Stimulated activated CD8-positive, alpha-beta memory T cell treated with anti-CD3 and anti-CD28 coated beads, Interleukin-7, amount 100 ng/mL, for 1 hour (primary cell): ENCODE results near the gene SPATA24.
"Not testable (repeated sequence)": the region's sequence is repeated elsewhere in the genome, so short reads cannot be mapped to it uniquely, and the experiment has no call there.

Source experiments
- DNase-seq, 2 donors: peaks; one replicate each; pipeline ENCODE4 v3.0.0-alpha.2; 2020; ENCODE audit warnings: low read depth in 2 of 2

The SPATA24 gene

DNA sequence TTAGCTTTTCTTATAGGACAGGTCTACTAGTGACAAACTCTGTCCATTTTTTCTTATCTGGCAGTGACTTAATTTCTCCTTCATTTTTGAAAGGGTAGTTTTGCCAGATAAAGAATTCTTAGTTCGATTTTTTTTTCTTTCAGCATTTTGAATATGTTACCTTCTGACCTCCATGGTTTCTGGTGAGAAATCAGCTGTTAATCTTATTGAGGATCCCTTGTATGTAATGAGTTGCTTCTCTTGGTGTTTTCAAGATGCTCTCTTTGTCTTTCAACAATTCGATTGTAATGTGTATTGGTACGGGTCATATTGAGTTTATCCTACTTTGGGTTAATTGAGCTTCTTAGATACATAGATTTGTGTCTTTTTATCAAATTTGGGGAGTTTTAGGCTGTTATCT lies 49.7 kb downstream of the SPATA24 start:
- no peak for DNase-seq

DNA sequence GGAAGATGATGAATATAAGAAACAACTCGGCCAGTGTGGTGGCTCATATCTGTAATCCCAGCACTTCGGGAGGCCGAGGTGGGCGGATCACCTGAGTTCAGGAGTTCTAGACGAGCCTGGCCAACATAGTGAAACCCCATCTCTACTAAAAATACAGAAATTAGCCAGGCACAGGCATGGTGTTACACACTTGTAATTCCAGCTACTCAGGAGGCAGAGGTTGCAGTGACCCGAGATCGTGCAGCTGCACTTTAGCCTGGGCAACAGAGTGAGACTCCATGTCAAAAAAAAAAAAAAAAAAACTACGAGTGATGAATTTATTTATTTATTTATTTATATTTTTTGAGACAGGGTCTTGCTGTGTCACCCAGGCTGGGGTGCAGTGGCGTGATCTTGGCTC lies 56.0 kb downstream of the SPATA24 start:
- not testable (repeated sequence) for DNase-seq
